Measurements from ENCODE around the gene S100A7A. TPM values are rescaled to one million over a fixed set of nuclear protein-coding genes. Genes with fewer than 3 reads are reported as not detected.

Gene S100A7A
- total and polyA plus RNA-seq, 2 of the 4 experiments (the other 2 are of a cell fraction): not detected

GRCh38 chr1:153441238-153441755 lies 25.0 kb downstream of the S100A7A start:
- H3K4me2 ChIP-seq (ENCODE audit: low read depth, low read length): no peak overlapping the region
- H3K79me1 ChIP-seq (ENCODE audit: low read depth in 1 of 2, low read length in 2 of 2): no peaks in the 10 kb centered on the region
- no peaks in the 10 kb centered on the region for H4K20me1 ChIP-seq (ENCODE audit: insufficient read depth, low read length)
- H4K91ac ChIP-seq (ENCODE audit: insufficient read depth, low read depth, low read length): no peak overlapping the region
- H3K27me3 ChIP-seq (ENCODE audit: control insufficient read depth, insufficient read depth, low read length): peaks cover 2% of the 10 kb centered on the region
- no peak overlapping the region for H3K4ac ChIP-seq (ENCODE audit: low read depth, low read length)
- no peak overlapping the region for H2BK120ac ChIP-seq (ENCODE audit: low read depth, low read length)
- ATAC-seq (ENCODE audit: low read depth) (no peak), DNase-seq (no peak)
- H3K27ac ChIP-seq (ENCODE audit: insufficient read depth, low read length): no peak overlapping the region
- no peak overlapping the region for H3K23ac ChIP-seq (ENCODE audit: low read depth, low read length)
- 45% methylated on average over 4 of the region's 9 CpGs; no CpG with 5 or more reads in 1 of the 2 experiments for WGBS, 2 experiments (ENCODE audit: extremely low coverage in 2 of 2, insufficient read length in 1 of 2)
- no peak overlapping the region for H4K8ac ChIP-seq (ENCODE audit: low read depth in 2 of 2, low read length in 2 of 2)
- H3K4me3 ChIP-seq (ENCODE audit: insufficient read depth, low read depth, low read length): no peak overlapping the region
- H4K5ac ChIP-seq (ENCODE audit: low read depth, low read length): no peak overlapping the region
- no TSS peak for BruUV-seq (replicated peaks)
- H2AK9ac ChIP-seq (replicated peaks; ENCODE audit: low read depth, low read length, poor library complexity): no peak overlapping the region
- no peak overlapping the region for H3K18ac ChIP-seq (ENCODE audit: low read depth, low read length)
- POLR2A ChIA-PET (ENCODE audit: unreplicated experiment): no interaction called here
- no peak overlapping the region for H2BK5ac ChIP-seq (ENCODE audit: low read depth, low read length, poor library complexity, severe bottlenecking)
- no peak overlapping the region for H3K14ac ChIP-seq (replicated peaks; ENCODE audit: low read depth, low read length)
- no peaks in the 10 kb centered on the region for H3K36me3 ChIP-seq (ENCODE audit: control insufficient read depth, insufficient read depth, low read length)
- no peaks in the 10 kb centered on the region for H3K9me1 ChIP-seq (ENCODE audit: insufficient read depth, low read length)
- TF ChIP-seq CEBPB (IDR thresholded peaks at IDR 0.05; ENCODE audit: low read depth, low read length): no peak
- no peak for TF ChIP-seq RCOR1 (IDR thresholded peaks at IDR 0.05; ENCODE audit: insufficient replicate concordance, low read length)
- no peak for TF ChIP-seq RFX5 (IDR thresholded peaks at IDR 0.05; ENCODE audit: low read depth, low read length)
- no peak for TF ChIP-seq USF2 (IDR thresholded peaks at IDR 0.05; ENCODE audit: low read depth, low read length)
- TF ChIP-seq FOS (IDR thresholded peaks at IDR 0.05; ENCODE audit: low read depth, low read length): no peak
- TF ChIP-seq NFE2L2 (IDR thresholded peaks at IDR 0.05; ENCODE audit: low read depth, low read length): no peak
- no peak for TF ChIP-seq SMC3 (IDR thresholded peaks at IDR 0.05; ENCODE audit: low read depth, low read length)
- no peak for TF ChIP-seq ELK1 (IDR thresholded peaks at IDR 0.05; ENCODE audit: borderline replicate concordance, low read depth, low read length)
- no peak for TF ChIP-seq MXI1 (IDR thresholded peaks at IDR 0.05; ENCODE audit: borderline replicate concordance, low read depth, low read length)
- intact Hi-C loops (cut with micrococcal nuclease): no loop called here
- CTCF ChIA-PET: no interaction called here
- dilution Hi-C loops (cut with HindIII; ENCODE audit: low sequenced_read_pairs, unreplicated experiment): no loop called here
- no peaks in the 10 kb centered on the region for H3K4me1 ChIP-seq (ENCODE audit: control insufficient read depth, insufficient read depth, low read length)
- H2AK5ac ChIP-seq (ENCODE audit: low read depth, low read length): no peak overlapping the region
- no peak overlapping the region for H3K9ac ChIP-seq (ENCODE audit: low read depth, low read length)
- no peak overlapping the region for H3K56ac ChIP-seq (ENCODE audit: extremely low read depth, insufficient read depth, low read length)
- H2BK20ac ChIP-seq (ENCODE audit: low read depth, low read length): no peak overlapping the region
- in situ Hi-C loops (cut with MboI; ENCODE audit: low sequenced_read_pairs): no loop called here
- no peaks in the 10 kb centered on the region for H3K9me3 ChIP-seq (ENCODE audit: control insufficient read depth, insufficient read depth, low read length)
- H2AFZ ChIP-seq (replicated peaks; ENCODE audit: low read length, poor library complexity): peak overlapping the region; percentile 32
- H2BK15ac ChIP-seq (ENCODE audit: low read depth, low read length): no peak overlapping the region

All from IMR-90 (cell line).